ENCODE measurements around the gene PRR20G. TPM values are rescaled to one million over a fixed set of nuclear protein-coding genes. Genes with fewer than 3 reads are reported as not detected.

PRR20G gene
- total and polyA plus RNA-seq, 2 experiments from 2014 or later = 0.39 TPM; not detected in 1

DNA sequence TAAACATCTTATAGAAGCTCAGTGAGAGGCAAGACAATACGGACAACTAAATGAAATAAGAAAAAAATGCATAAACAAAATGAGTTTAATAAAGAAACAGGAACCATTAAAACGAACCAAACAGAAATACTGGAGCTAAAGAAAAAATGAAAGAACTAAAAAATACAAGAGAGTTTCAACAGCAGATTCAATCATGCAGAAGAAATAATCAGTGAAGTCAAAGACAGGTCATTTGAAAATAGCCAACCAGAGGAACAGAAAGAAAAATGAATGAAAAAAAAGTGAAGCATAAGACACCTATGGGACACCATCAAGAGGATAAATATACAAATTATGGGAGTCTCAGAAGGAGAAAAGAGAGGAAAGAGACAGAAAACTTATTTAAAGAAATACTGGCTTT is 42.5 kb upstream of the PRR20G start (continued):
- no peak for TF ChIP-seq EZH2 (IDR thresholded peaks at IDR 0.05; ENCODE audit: low read depth, unreplicated experiment)

DNA sequence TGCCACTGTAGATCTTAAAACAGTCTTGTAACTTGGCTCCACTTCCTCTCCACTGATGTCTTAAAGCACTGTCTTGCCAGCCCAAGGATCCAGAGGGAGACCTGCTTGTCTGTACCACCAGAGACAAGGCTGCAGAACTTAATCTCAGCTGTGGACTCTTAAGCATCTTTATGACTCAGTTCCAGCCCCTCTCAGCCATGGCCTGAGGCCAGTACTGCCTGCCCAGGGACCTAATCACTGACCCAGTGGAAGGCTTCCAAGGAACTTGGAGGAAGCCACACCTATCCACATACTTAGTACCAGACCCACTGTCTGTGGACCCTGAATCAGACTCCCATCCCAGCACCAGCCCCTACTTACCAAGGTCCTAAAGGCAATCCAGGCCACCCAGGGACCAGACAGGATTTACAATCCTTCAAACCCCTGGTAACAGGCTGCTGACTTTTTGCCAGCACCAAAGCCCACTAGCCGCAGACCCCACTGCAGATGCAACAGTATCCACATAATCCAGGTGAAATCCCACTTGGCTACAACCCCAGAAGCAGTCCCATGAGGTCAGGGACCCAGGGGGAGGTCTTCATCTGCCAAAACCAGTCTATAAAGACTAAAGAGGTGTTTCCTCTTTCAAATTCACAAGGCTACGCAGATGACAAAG is 41.9 kb upstream of the PRR20G start:
- ATAC-seq = no peak
- Histone ChIP-seq H3K27ac (ENCODE audit: low read depth) (no peak overlapping the region), H3K27me3 (ENCODE audit: insufficient read depth) (no peaks in the 10 kb centered on the region), H2AFZ (no peak overlapping the region), H3K36me3 (ENCODE audit: insufficient read depth) (no peaks in the 10 kb centered on the region), H4K20me1 (replicated peaks; ENCODE audit: insufficient read depth) (no peaks in the 10 kb centered on the region), H3K4me3 (no peak overlapping the region), H3K4me2 (no peak overlapping the region), H3F3A (replicated peaks; ENCODE audit: low read depth) (no peaks in the 10 kb centered on the region), H3K79me2 (replicated peaks; ENCODE audit: insufficient read depth) (no peaks in the 10 kb centered on the region), H3K4me1 (ENCODE audit: insufficient read depth) (no peaks in the 10 kb centered on the region), H3K9me2 (ENCODE audit: insufficient read depth) (no peaks in the 10 kb centered on the region)
- Mint-ChIP-seq H3K27me3 (ENCODE audit: insufficient read depth, low read depth, poor library complexity) (peaks cover 6% of the 10 kb centered on the region), H3K9me3 (peaks cover 36% of the 10 kb centered on the region), H3K4me3 (no peak overlapping the region), H3K36me3 (ENCODE audit: low read depth) (no peaks in the 10 kb centered on the region; the same call in 2 of the 3 replicates), H3K27ac (no peak overlapping the region), H3K4me1 (no peaks in the 10 kb centered on the region)
- no peak for TF ChIP-seq POLR2AphosphoS5 (IDR thresholded peaks at IDR 0.05; ENCODE audit: low read depth)
- no peak for TF ChIP-seq NANOG (IDR thresholded peaks at IDR 0.05; ENCODE audit: borderline replicate concordance)
- TF ChIP-seq, protein P1, sequence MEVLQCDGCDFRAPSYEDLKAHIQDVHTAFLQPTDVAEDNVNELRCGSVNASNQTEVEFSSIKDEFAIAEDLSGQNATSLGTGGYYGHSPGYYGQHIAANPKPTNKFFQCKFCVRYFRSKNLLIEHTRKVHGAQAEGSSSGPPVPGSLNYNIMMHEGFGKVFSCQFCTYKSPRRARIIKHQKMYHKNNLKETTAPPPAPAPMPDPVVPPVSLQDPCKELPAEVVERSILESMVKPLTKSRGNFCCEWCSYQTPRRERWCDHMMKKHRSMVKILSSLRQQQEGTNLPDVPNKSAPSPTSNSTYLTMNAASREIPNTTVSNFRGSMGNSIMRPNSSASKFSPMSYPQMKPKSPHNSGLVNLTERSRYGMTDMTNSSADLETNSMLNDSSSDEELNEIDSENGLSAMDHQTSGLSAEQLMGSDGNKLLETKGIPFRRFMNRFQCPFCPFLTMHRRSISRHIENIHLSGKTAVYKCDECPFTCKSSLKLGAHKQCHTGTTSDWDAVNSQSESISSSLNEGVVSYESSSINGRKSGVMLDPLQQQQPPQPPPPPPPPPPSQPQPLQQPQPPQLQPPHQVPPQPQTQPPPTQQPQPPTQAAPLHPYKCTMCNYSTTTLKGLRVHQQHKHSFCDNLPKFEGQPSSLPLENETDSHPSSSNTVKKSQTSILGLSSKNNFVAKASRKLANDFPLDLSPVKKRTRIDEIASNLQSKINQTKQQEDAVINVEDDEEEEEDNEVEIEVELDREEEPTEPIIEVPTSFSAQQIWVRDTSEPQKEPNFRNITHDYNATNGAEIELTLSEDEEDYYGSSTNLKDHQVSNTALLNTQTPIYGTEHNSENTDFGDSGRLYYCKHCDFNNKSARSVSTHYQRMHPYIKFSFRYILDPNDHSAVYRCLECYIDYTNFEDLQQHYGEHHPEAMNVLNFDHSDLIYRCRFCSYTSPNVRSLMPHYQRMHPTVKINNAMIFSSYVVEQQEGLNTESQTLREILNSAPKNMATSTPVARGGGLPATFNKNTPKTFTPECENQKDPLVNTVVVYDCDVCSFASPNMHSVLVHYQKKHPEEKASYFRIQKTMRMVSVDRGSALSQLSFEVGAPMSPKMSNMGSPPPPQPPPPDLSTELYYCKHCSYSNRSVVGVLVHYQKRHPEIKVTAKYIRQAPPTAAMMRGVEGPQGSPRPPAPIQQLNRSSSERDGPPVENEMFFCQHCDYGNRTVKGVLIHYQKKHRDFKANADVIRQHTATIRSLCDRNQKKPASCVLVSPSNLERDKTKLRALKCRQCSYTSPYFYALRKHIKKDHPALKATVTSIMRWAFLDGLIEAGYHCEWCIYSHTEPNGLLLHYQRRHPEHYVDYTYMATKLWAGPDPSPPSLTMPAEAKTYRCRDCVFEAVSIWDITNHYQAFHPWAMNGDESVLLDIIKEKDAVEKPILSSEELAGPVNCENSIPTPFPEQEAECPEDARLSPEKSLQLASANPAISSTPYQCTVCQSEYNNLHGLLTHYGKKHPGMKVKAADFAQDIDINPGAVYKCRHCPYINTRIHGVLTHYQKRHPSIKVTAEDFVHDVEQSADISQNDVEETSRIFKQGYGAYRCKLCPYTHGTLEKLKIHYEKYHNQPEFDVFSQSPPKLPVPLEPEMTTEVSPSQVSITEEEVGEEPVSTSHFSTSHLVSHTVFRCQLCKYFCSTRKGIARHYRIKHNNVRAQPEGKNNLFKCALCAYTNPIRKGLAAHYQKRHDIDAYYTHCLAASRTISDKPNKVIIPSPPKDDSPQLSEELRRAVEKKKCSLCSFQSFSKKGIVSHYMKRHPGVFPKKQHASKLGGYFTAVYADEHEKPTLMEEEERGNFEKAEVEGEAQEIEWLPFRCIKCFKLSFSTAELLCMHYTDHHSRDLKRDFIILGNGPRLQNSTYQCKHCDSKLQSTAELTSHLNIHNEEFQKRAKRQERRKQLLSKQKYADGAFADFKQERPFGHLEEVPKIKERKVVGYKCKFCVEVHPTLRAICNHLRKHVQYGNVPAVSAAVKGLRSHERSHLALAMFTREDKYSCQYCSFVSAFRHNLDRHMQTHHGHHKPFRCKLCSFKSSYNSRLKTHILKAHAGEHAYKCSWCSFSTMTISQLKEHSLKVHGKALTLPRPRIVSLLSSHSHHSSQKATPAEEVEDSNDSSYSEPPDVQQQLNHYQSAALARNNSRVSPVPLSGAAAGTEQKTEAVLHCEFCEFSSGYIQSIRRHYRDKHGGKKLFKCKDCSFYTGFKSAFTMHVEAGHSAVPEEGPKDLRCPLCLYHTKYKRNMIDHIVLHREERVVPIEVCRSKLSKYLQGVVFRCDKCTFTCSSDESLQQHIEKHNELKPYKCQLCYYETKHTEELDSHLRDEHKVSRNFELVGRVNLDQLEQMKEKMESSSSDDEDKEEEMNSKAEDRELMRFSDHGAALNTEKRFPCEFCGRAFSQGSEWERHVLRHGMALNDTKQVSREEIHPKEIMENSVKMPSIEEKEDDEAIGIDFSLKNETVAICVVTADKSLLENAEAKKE (CRISPR knock-in tag; IDR thresholded peaks at IDR 0.05) = no peak
- TF ChIP-seq, protein P2, sequence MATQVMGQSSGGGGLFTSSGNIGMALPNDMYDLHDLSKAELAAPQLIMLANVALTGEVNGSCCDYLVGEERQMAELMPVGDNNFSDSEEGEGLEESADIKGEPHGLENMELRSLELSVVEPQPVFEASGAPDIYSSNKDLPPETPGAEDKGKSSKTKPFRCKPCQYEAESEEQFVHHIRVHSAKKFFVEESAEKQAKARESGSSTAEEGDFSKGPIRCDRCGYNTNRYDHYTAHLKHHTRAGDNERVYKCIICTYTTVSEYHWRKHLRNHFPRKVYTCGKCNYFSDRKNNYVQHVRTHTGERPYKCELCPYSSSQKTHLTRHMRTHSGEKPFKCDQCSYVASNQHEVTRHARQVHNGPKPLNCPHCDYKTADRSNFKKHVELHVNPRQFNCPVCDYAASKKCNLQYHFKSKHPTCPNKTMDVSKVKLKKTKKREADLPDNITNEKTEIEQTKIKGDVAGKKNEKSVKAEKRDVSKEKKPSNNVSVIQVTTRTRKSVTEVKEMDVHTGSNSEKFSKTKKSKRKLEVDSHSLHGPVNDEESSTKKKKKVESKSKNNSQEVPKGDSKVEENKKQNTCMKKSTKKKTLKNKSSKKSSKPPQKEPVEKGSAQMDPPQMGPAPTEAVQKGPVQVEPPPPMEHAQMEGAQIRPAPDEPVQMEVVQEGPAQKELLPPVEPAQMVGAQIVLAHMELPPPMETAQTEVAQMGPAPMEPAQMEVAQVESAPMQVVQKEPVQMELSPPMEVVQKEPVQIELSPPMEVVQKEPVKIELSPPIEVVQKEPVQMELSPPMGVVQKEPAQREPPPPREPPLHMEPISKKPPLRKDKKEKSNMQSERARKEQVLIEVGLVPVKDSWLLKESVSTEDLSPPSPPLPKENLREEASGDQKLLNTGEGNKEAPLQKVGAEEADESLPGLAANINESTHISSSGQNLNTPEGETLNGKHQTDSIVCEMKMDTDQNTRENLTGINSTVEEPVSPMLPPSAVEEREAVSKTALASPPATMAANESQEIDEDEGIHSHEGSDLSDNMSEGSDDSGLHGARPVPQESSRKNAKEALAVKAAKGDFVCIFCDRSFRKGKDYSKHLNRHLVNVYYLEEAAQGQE (IDR thresholded peaks at IDR 0.05; ENCODE audit: unreplicated experiment) = no peak
- TF ChIP-seq JUNB (IDR thresholded peaks at IDR 0.05; ENCODE audit: unreplicated experiment) = no peak
- TF ChIP-seq CREB1 (CRISPR knock-in tag; IDR thresholded peaks at IDR 0.05; ENCODE audit: low read depth) = no peak
- TF ChIP-seq EZH2 (IDR thresholded peaks at IDR 0.05; ENCODE audit: low read depth, unreplicated experiment) = no peak
- no peak for TF ChIP-seq ZNF331 (CRISPR knock-in tag; IDR thresholded peaks at IDR 0.05; ENCODE audit: low read depth)
- TF ChIP-seq ZNF114 (CRISPR knock-in tag; IDR thresholded peaks at IDR 0.05) = no peak
- no peak for TF ChIP-seq STAT1 (IDR thresholded peaks at IDR 0.05; ENCODE audit: unreplicated experiment)
- no peak for DNase-seq (ENCODE audit: low spot score)

Measured in GM23338 (cell line).